ENCODE measurements around the gene SOX9.

- TF ChIP-seq BHLHE40 (IDR thresholded peaks at IDR 0.05; ENCODE audit: borderline replicate concordance), result no peak
- TF ChIP-seq SUZ12 (IDR thresholded peaks at IDR 0.05), result no peak
- no peak for TF ChIP-seq TARDBP (IDR thresholded peaks at IDR 0.05)
- no peak for TF ChIP-seq FOXM1 (IDR thresholded peaks at IDR 0.05; ENCODE audit: borderline replicate concordance)
- TF ChIP-seq FOXA1 (IDR thresholded peaks at IDR 0.05), result no peak
- no peak for TF ChIP-seq CTBP1 (IDR thresholded peaks at IDR 0.05; ENCODE audit: borderline replicate concordance)
- no peak for TF ChIP-seq PKNOX1 (IDR thresholded peaks at IDR 0.05)
- TF ChIP-seq FOXK2 (IDR thresholded peaks at IDR 0.05), result no peak
- no peak for TF ChIP-seq ARNT (IDR thresholded peaks at IDR 0.05)
- TF ChIP-seq ZNF384 (IDR thresholded peaks at IDR 0.05), result no peak
- TF ChIP-seq ELF4 (IDR thresholded peaks at IDR 0.05), result no peak
- no peak for TF ChIP-seq HDGF (IDR thresholded peaks at IDR 0.05; ENCODE audit: borderline replicate concordance)
Measured at GRCh38 chr17:72145962-72146361, 25.1 kb downstream of the SOX9 start.
